OCI-LY3 (cell line): ENCODE data around the gene SUGP2.

Experiments
- H2AFZ ChIP-seq: fragments of 200-600, 300-600 bp; shearing (Covaris generic); 2 replicates; pipeline ENCODE4 v1.6.0; 2014; ENCODE audit warnings: antibody characterized with exemption, low read depth, low read length
- H3K27ac ChIP-seq: fragments of 200-600, 300-600 bp; sonication (generic); 2 replicates; pipeline ENCODE4 v1.5.1; 2014; ENCODE audit warnings: mild to moderate bottlenecking, low read length, moderate library complexity, mixed read lengths
- H3K27me3 ChIP-seq: fragments of 200-600, 300-600 bp; sonication (generic); 2 replicates; pipeline ENCODE4 v1.6.1; 2014; ENCODE audit warnings: low read depth, low read length, mixed read lengths
- H3K36me3 ChIP-seq: fragments of 200-600, 300-600 bp; sonication (generic); replicated peaks from 2 replicates; pipeline ENCODE3; 2014; ENCODE audit warnings: low read depth, low read length, mixed read lengths
- H3K4me1 ChIP-seq: fragments of 300-600, 200-600 bp; sonication (generic); 2 replicates; pipeline ENCODE4 v1.6.1; 2014; ENCODE audit warnings: low read length, mixed read lengths
- H3K4me2 ChIP-seq: fragments of 200-600, 300-600 bp; sonication (generic); 2 replicates; pipeline ENCODE4 v1.6.1; 2014; ENCODE audit warnings: low read length, mixed read lengths
- H3K4me3 ChIP-seq: fragments of 300-600, 200-600 bp; sonication (generic); 2 replicates; pipeline ENCODE4 v1.5.1; 2014; ENCODE audit warnings: antibody characterized with exemption, mild to moderate bottlenecking, low read length, moderate library complexity
- H3K79me2 ChIP-seq: fragments of 300-600, 200-600 bp; shearing (Covaris generic); 2 replicates; pipeline ENCODE4 v1.6.1; 2014; ENCODE audit warnings: mild to moderate bottlenecking, low read length, mixed read lengths
- H3K9ac ChIP-seq: fragments of 300-600, 200-600 bp; shearing (Covaris generic); 2 replicates; pipeline ENCODE4 v1.6.0; 2014; ENCODE audit warnings: mild to moderate bottlenecking, low read length, moderate library complexity
- H3K9me3 ChIP-seq: fragments of 200-600, 300-600 bp; shearing (Covaris generic); 2 replicates; pipeline ENCODE4 v1.6.1; 2014; ENCODE audit warnings: low read length, mixed read lengths; ENCODE audit not compliant: insufficient read depth
- H4K20me1 ChIP-seq: fragments of 200-600, 300-600 bp; sonication (generic); 2 replicates; pipeline ENCODE4 v1.6.1; 2016; ENCODE audit warnings: low read length, mixed read lengths; ENCODE audit not compliant: insufficient read depth
- CTCF ChIP-seq: fragments of 200-600, 300-600 bp; sonication (generic); IDR thresholded peaks from 2 replicates; pipeline ENCODE4 v1.5.1; 2014; ENCODE audit warnings: antibody characterized with exemption, low read length, low read depth
- EZH2phosphoT487 ChIP-seq: fragments of 200-600 bp; shearing (Covaris generic); IDR thresholded peaks from 2 replicates; pipeline ENCODE4 v1.6.1; 2018; ENCODE audit warnings: antibody characterized with exemption, mixed run types, low read depth

SUGP2 gene

GRCh38 chr19:18996351-18996750 lies 37.0 kb downstream of the SUGP2 start:
- Histone ChIP-seq H3K4me2 (no peak overlapping the region), H3K27ac (no peak overlapping the region), H3K27me3 (no peaks in the 10 kb centered on the region), H3K9ac (no peak overlapping the region), H3K9me3 (no peaks in the 10 kb centered on the region), H3K36me3 (peaks cover 66% of the 10 kb centered on the region), H2AFZ (no peak overlapping the region), H3K4me3 (no peak overlapping the region), H3K4me1 (no peaks in the 10 kb centered on the region), H3K79me2 (0 out of 2 replicates have a peak, but pooled peaks cover under 1% of the 10 kb centered on the region), H4K20me1 (peaks cover 6% of the 10 kb centered on the region; the same call in 1 of the 2 replicates)
- TF ChIP-seq CTCF (no peak), EZH2phosphoT487 (no peak)

DNA sequence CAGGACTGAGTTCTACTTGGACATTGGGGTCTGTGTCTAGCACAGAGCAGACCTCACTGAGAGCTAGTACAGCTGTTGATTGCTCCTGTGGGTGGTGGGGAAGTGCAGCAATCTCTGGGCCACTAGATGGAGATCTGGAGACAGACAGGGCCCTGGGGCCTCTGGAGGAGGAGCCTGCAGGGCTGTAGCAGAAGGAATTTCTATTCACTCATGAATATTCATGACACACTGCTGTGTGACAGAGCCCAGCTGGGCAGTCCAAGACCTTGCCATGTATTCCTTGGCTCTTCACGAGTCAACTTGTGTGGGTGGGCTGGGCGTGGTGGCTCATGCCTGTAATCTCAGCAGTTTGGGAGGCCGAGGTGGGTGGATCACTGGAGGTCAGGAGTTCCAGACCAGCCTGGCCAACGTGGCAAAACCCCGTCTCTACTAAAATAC lies 37.5 kb downstream of the SUGP2 start:
- H3K4me2 ChIP-seq = no peak overlapping the region
- no peak overlapping the region for H3K9ac ChIP-seq
- TF ChIP-seq CTCF = peak; percentile 30
- TF ChIP-seq EZH2phosphoT487 = no peak

DNA sequence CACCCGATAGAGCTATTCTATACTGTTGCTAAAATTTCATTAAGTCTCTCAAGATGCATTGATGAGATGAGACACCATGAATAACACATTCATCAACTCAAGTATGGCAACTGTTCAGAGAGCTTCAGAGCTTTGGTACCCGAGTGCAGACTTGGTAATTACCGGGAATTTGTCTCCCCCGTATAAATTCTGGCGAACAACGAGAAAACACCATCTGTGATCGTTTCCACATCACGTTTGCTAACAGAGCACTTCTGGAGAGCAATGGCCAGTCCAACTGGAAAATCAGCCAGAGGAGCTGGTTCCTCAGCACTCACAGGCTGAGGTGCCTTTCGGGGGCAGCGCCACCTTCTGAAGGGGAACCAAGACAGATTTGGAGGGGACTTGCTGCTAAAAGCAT lies 40.2 kb downstream of the SUGP2 start:
- Histone ChIP-seq H3K4me1 (no peaks in the 10 kb centered on the region), H3K27ac (no peak overlapping the region), H3K4me2 (no peak overlapping the region), H4K20me1 (peaks cover 6% of the 10 kb centered on the region; the same call in 1 of the 2 replicates), H3K36me3 (peaks cover 50% of the 10 kb centered on the region), H3K27me3 (no peaks in the 10 kb centered on the region), H2AFZ (no peak overlapping the region), H3K4me3 (no peak overlapping the region), H3K9me3 (no peaks in the 10 kb centered on the region), H3K79me2 (no peaks in the 10 kb centered on the region), H3K9ac (no peak overlapping the region)
- TF ChIP-seq EZH2phosphoT487 (no peak), CTCF (no peak)

More for the DNA sequence above, 37.5 kb downstream of the SUGP2 start:
- H3K36me3 ChIP-seq = peaks cover 68% of the 10 kb centered on the region
- H3K27ac ChIP-seq = no peak overlapping the region
- no peak overlapping the region for H3K4me3 ChIP-seq
- no peak overlapping the region for H2AFZ ChIP-seq
- peaks cover 4% of the 10 kb centered on the region; the same call in 1 of the 2 replicates for H4K20me1 ChIP-seq
- H3K79me2 ChIP-seq = no peaks in the 10 kb centered on the region
- no peaks in the 10 kb centered on the region for H3K4me1 ChIP-seq
- H3K27me3 ChIP-seq = no peaks in the 10 kb centered on the region
- no peaks in the 10 kb centered on the region for H3K9me3 ChIP-seq

DNA sequence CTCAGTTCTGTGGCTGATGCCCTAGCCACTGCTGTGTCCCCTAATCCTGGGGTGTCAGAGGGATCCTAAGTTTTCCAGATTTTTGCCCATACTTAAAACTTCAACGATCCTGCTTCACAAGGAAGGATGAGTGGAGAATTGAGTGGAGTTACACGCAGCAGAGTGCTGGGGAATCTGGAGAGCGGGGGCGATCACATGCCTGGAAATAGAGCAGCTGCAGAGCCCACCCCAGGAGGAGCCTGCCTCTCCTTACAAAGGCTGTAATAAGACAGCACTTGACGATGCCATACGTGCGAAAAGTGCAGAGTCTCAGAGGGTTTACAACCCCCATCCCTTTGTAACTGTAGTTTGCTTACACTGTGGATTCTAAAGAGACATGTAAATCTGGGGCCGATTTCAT lies 40.6 kb downstream of the SUGP2 start:
- H3K9me3 ChIP-seq = no peaks in the 10 kb centered on the region
- no peaks in the 10 kb centered on the region for H3K27me3 ChIP-seq
- H4K20me1 ChIP-seq = peaks cover 2% of the 10 kb centered on the region; the same call in 1 of the 2 replicates
- no peaks in the 10 kb centered on the region for H3K4me1 ChIP-seq
- H3K27ac ChIP-seq = no peak overlapping the region
- no peak overlapping the region for H3K9ac ChIP-seq
- H2AFZ ChIP-seq = no peak overlapping the region
- H3K4me3 ChIP-seq = no peak overlapping the region
- TF ChIP-seq EZH2phosphoT487 (no peak), CTCF (no peak)
- H3K36me3 ChIP-seq = peaks cover 49% of the 10 kb centered on the region
- no peaks in the 10 kb centered on the region for H3K79me2 ChIP-seq
- no peak overlapping the region for H3K4me2 ChIP-seq
